EL (cell line): ENCODE results near the gene PFKM.
A peak's percentile ranks its signal among the peaks of the same experiment; 100 is the strongest.

Source experiments
- DNase-seq: peaks from one replicate; pipeline ENCODE4 v3.0.0-alpha.2; 2016

PFKM gene

DNA sequence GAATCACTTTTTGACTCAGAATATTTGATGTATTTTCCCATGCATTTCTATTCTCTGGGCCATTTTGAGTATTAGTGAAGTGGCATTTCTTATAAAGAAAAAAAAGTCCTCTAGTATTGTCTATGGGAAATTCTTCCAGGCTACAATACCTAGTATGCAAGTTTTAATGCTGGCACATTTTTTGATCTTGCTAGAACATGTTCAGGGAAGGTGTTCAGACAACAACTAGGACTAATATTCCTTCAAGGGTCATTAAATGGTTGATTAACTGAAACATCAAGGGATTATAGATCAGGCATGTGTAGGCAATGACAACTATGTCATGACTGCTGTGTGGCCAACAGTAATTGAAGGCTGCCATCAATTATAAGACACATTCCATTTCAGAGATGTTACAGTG, 71.9 kb downstream of the PFKM start:
- DNase-seq: no peak

DNA sequence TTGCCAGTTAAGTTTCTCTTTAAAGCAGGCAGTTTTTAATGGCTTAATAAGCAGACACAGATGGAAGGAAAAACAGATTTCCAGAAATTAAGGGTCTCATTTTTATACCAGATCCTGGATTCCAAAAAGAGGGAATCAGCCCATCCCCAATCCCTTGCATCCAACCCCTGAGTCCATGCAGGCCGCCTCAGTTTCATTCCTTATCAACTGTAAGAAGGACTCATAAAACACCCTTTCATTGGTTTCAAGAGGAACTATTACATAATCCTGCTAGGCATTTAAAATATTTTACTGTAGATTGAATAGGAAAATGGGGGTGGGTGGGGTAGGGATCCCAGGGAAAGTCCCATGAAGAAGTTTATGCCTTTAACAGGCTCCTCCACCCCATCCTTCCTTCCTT, 73.7 kb downstream of the PFKM start:
- no peak for DNase-seq

DNA sequence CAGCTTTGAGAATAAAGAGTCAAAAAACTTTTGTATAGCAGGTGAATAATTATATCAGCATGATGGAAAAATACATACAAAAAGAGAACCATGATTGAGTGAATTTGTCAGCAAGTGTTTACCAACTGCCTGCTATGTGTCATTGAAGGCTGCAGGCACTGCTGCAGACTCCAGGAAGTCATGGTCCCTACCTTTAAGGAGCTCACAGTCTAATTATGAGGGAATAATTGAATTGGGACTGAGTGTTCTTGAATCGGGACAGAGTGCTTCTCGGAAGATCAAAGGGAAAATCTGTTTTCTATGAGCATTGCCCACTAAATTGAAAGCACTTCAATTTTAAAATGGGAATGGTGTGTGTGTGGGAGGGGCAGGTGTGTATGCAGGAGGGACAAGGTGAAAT, 74.5 kb downstream of the PFKM start:
- DNase-seq: no peak

DNA sequence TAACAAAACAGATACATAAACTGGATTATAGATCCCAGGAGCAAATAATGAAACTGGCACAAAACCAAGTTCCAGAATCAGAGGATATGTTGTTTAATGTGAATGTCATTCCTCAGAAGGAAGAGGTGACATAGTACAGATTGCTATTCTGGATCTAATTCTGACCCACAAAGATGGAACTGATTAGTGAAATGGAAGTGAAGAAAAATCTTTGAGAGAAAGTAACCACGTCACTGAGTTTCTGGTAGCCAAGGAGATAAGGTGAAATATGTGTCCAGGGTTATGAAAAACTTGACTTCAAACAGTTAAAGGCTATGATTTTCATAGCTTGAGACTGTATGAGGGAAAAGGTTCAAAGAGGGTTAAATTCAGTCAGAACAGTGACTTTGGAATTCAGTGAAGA, 75.6 kb downstream of the PFKM start:
- peak; percentile 26 for DNase-seq
